Testis (tissue), 2 donors: ENCODE data around the gene CA14.

Source experiments
- CTCF ChIP-seq, 3 experiments: fragments of 450-650 bp in 2 of 3; fragments of 200-600 bp in 1 of 3; sonication (generic) in 1 of 3; IDR thresholded peaks; one replicate each; pipeline ENCODE4 v1.5.1; 2016 to 2019; ENCODE audit warnings: antibody characterized with exemption in 3 of 3, mild to moderate bottlenecking in 2 of 3, moderate library complexity in 1 of 3
- POLR2A ChIP-seq: fragments of 450-650 bp; IDR thresholded peaks from one replicate; pipeline ENCODE4 v1.6.1; 2017; ENCODE audit warnings: antibody characterized with exemption, mild to moderate bottlenecking, moderate library complexity

GRCh38 chr1:150221552-150221951 lies 36.0 kb upstream of the CA14 start:
- TF ChIP-seq CTCF (IDR thresholded peaks at IDR 0.05), result peak in 1 of 3 experiments; percentile 55
- TF ChIP-seq POLR2A, result no peak
